ENCODE data around the gene EPN1. TPM values are rescaled to one million over a fixed set of nuclear protein-coding genes. Genes with fewer than 3 reads are reported as not detected.
A peak's percentile ranks its signal among the peaks of the same experiment; 100 is the strongest.

Gene EPN1
- total and polyA plus RNA-seq, 2 of the 13 experiments (the other 11 are each of a cell fraction or from before 2014, with no cell fraction given) = 28.9 to 31.7 TPM

GRCh38 chr19:55640577-55641425 lies 34.2 kb upstream of the EPN1 start, which contains the start of gene ZNF580 (continued):
- TF ChIP-seq ZNF441 (CRISPR knock-in tag; IDR thresholded peaks at IDR 0.05; ENCODE audit: borderline replicate concordance) (0 out of 2 replicates have a peak, but pooled peaks have one; percentile 9), BCL3 (CRISPR knock-in tag; IDR thresholded peaks at IDR 0.05) (0 out of 2 replicates have a peak, but pooled peaks have one; percentile 5), THYN1 (CRISPR knock-in tag; IDR thresholded peaks at IDR 0.05; ENCODE audit: borderline replicate concordance, low read depth) (no peak), AHDC1 (CRISPR knock-in tag; IDR thresholded peaks at IDR 0.05; ENCODE audit: borderline replicate concordance) (peak; percentile 41; the same call in 1 of the 2 replicates), SAP130 (CRISPR knock-in tag; IDR thresholded peaks at IDR 0.05; ENCODE audit: low read depth) (peak; percentile 47), MAX (IDR thresholded peaks at IDR 0.05) (no peak; the same call in none of the 2 replicates), ARNTL (CRISPR knock-in tag; IDR thresholded peaks at IDR 0.05) (no peak), ZNF704 (CRISPR knock-in tag; IDR thresholded peaks at IDR 0.05; ENCODE audit: borderline replicate concordance) (0 out of 2 replicates have a peak, but pooled peaks have one; percentile 66)
